T-helper 17 cell (primary cell): Measurements from ENCODE around the gene BAX. TPM values are rescaled to one million over a fixed set of nuclear protein-coding genes. Genes with fewer than 3 reads are reported as not detected.

Experiments used
- ATAC-seq: fragments of 150-1000 bp; cut with Tn5 transposase; 2 replicates; pipeline ENCODE4 v1.10.0; 2021; ENCODE audit warnings: mild to moderate bottlenecking, moderate library complexity
- DNase-seq, 3 donors: peaks; one replicate each; pipeline versions ENCODE4 v3.0.0 to v3.0.0-alpha.2; 2020 to 2021
- H3K9me3 ChIP-seq: one replicate; pipeline ENCODE4 v1.7.0; 2013; ENCODE audit warnings: low read length, mild to moderate bottlenecking; ENCODE audit not compliant: control insufficient read depth, poor library complexity, severe bottlenecking
- H3K27ac Mint-ChIP-seq: one replicate; pipeline ENCODE4 v1.8.0; 2022; ENCODE audit warnings: mild to moderate bottlenecking, moderate library complexity, mixed read lengths
- H3K27me3 Mint-ChIP-seq: one replicate; pipeline ENCODE4 v1.8.0; 2022; ENCODE audit warnings: mixed read lengths
- H3K36me3 Mint-ChIP-seq: one replicate; pipeline ENCODE4 v1.8.0; 2022; ENCODE audit warnings: low read depth, mixed read lengths
- H3K4me1 Mint-ChIP-seq: one replicate; pipeline ENCODE4 v1.8.0; 2022; ENCODE audit warnings: mild to moderate bottlenecking, mixed read lengths
- H3K4me3 Mint-ChIP-seq: one replicate; pipeline ENCODE4 v1.8.0; 2022; ENCODE audit warnings: mild to moderate bottlenecking, moderate library complexity, mixed read lengths
- total RNA-seq, 4 donors: library from RNA in 2 of 4; stranded (reverse) in 2 of 4; gene quantifications; one replicate each; pipeline ENCODE4 v1.2.3 and lab custom pipeline; 2022 to 2026

The BAX gene
- total RNA-seq, 2 donors from 2014 or later = 89.2 to 104 TPM

DNA sequence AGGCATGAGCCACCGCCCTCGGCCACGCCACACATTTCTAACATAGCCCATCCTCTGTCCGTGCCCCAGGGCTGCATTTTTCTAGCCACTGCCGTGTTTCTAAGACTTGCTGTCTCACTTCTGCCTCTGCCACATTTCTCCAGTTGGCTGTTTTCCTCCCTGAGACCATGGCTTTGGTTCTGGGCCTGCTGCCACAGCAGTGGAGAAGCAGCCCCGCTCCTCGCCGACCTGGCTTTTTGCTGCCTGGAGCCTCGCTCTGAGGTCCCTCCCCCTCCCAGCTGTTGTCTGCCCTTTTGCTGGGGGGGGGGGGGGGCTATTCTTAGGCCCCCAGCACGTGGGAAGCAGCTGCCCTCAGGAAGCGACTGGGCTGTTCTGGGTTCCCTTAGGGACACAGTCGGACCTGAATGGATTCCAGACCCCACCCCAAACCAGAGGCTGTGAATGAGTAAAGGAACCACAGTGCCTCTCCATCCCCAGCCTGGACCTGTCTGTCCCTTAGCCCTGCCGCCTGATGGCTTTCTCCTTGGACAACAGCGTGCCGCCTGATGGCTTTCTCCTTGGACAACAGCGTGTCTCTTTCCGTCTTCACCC, 35.1 kb downstream of the BAX start:
- H3K4me1 Mint-ChIP-seq = peaks cover 36% of the 10 kb centered on the region
- no peaks in the 10 kb centered on the region for H3K9me3 ChIP-seq
- H3K36me3 Mint-ChIP-seq = peaks cover 4% of the 10 kb centered on the region
- DNase-seq (no peak), ATAC-seq (no peak)
- peak overlapping the region; percentile 66 for H3K4me3 Mint-ChIP-seq
- no peaks in the 10 kb centered on the region for H3K27me3 Mint-ChIP-seq
- peak overlapping the region; percentile 19 for H3K27ac Mint-ChIP-seq

DNA sequence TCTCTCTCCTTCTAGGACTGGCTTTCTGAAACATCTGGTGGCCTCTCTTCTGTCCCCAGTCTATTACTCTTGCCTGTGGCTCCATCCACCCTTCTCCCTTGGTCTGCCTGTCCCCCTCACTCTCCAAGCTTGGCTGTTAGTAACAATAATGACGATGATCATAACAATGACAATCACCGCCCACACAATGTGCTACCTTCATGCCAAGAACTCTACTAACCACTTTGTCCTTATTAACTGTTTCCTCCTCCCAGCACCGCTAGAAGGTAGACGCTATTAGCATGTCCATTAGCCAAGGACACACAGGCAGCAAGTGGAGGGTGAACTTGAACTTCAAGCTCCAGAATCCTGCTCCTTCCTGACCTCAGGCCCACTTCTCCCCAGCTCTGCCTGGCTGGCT, 35.7 kb downstream of the BAX start:
- no peak for DNase-seq
- no peaks in the 10 kb centered on the region for H3K9me3 ChIP-seq
- H3K4me1 Mint-ChIP-seq = peaks cover 41% of the 10 kb centered on the region
- H3K27me3 Mint-ChIP-seq = no peaks in the 10 kb centered on the region
- H3K36me3 Mint-ChIP-seq = peaks cover 4% of the 10 kb centered on the region
- peak overlapping the region; percentile 66 for H3K4me3 Mint-ChIP-seq
- peak overlapping the region; percentile 19 for H3K27ac Mint-ChIP-seq
- ATAC-seq = no peak

DNA sequence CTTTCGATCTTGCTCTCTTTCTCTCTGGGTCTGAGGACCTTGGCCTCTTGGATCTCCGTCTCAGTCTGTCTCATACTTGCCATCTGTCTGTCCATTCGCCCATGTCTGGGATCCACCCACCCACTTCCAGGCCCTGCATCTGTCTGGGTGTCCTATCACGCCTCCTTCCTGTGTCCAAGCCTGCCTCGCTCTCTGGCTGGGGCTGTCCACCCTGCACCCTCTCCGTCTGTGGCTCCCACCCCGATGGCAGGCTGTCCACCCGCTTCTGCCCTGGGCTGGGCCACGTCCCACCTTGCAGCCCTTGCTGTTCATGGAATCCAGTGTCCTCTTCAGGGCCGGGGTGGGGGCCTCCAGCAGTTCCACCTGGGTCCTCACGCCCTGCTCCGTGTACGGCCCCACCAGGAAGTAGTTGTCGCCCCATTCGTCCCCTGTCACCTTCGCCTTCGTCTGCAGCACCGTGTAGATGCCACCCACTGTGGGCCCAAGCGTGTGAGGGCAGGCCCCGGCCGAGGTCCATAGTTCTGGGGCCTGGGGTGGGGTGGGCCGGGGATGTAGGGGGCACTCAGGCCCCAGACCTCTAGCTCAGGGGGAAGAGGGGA, 36.4 kb downstream of the BAX start:
- Mint-ChIP-seq H3K36me3 (peaks cover 4% of the 10 kb centered on the region), H3K27me3 (no peaks in the 10 kb centered on the region), H3K4me3 (peak overlapping the region; percentile 12), H3K4me1 (peaks cover 41% of the 10 kb centered on the region), H3K27ac (peak overlapping the region; percentile 29)
- DNase-seq (no peak), ATAC-seq (no peak)
- H3K9me3 ChIP-seq = no peaks in the 10 kb centered on the region

DNA sequence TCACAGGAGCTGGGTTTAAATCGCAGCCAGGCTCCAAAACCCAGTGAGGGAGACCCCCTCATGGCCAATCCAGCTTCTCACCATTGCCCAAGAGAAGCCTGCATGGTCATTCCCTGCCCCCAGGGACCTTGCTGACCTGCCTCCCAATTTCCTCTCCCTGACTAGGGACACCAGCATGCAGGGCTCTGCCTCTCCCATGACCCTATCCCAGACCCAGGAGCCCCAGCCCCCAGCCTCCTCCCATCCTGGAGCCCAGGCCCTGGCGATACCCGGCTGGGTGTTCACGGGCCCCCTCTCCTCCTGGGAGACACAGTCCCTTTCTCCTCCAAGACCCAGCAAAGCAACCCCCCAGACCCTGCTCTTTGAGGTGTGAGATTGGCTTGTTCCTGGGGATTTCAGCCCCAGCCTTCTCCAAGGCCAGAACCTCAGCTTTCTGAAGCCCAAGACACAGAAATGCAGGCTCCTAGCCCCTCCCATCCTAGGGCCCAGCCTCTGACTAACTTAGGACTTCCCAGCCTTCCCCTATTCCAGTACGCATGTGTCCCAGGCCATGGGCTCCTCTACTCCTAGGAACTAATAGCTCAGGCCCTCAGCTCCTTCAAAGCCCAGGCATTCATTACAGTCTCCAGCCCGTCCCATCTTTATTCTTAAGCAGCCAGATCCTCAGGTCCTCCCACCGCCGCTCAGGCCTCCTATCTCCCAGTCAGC, 37.4 kb downstream of the BAX start:
- Mint-ChIP-seq H3K36me3 (peaks cover 4% of the 10 kb centered on the region), H3K27ac (peak overlapping the region; percentile 96), H3K27me3 (no peaks in the 10 kb centered on the region), H3K4me3 (peak overlapping the region; percentile 98), H3K4me1 (peaks cover 42% of the 10 kb centered on the region)
- DNase-seq (no peak), ATAC-seq (no peak)
- H3K9me3 ChIP-seq = no peaks in the 10 kb centered on the region

DNA sequence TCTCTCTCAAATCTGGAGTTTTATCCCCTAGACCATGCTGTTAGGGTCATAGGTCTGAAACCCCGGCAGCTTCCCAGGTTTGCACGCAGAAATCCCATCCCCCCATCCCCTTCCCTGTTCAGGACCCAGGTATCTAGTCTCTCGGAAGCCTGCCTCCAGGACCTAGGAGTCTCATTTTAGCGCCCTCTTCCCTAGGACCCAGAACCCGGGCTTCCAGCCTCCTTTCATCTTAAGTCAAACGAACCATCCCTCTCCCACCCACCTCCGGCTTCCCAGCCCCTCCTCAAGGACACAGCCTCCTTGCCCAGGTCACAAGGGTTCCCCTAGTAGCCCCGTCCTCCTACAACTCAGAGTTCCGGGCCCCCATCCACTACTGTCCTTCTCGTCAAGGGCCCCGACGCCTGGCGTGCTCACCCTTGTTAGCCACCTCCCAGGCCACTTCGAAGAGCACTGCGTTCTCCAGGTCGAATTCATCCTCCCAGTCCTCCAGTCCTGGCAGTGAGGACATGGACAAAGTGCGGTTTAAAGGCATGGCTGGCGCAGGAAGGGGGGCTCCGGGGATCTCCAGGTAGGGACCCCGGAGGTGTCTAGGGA, 38.0 kb downstream of the BAX start:
- ATAC-seq = no peak
- Mint-ChIP-seq H3K4me3 (peak overlapping the region; percentile 98), H3K4me1 (peaks cover 42% of the 10 kb centered on the region), H3K27me3 (no peaks in the 10 kb centered on the region), H3K36me3 (peaks cover 4% of the 10 kb centered on the region), H3K27ac (peak overlapping the region; percentile 96)
- no peaks in the 10 kb centered on the region for H3K9me3 ChIP-seq
- no peak for DNase-seq

- H3K4me1 Mint-ChIP-seq = peaks cover 41% of the 10 kb centered on the region
- peaks cover 4% of the 10 kb centered on the region for H3K36me3 Mint-ChIP-seq
- ATAC-seq (peak; percentile 93), DNase-seq (peak; percentile 99)
- H3K9me3 ChIP-seq = no peaks in the 10 kb centered on the region
- H3K27ac Mint-ChIP-seq = peak within 1 kb of the TSS; percentile 96
- peak within 1 kb of the TSS; percentile 98 for H3K4me3 Mint-ChIP-seq
- no peaks in the 10 kb centered on the region for H3K27me3 Mint-ChIP-seq
Measured at GRCh38 chr19:48993175-48994034, 38.7 kb downstream of the BAX start, which contains the start of the genes GYS1 and RUVBL2. TSS of gene GYS1 (minus strand) at chr19:48993309. CDS start at chr19:48993112, 197 bp downstream. TSS of gene RUVBL2 (plus strand) at chr19:48993887. CDS start at chr19:48993912, 25 bp downstream.

- H3K27me3 Mint-ChIP-seq = no peaks in the 10 kb centered on the region
- ATAC-seq = no peak
- DNase-seq = no peak
- peaks cover under 1% of the 10 kb centered on the region for H3K36me3 Mint-ChIP-seq
- no peaks in the 10 kb centered on the region for H3K9me3 ChIP-seq
- H3K4me3 Mint-ChIP-seq = peak overlapping the region; percentile 98
- H3K27ac Mint-ChIP-seq = peak overlapping the region; percentile 96
- H3K4me1 Mint-ChIP-seq = peaks cover 38% of the 10 kb centered on the region
Measured at GRCh38 chr19:48994035-48994386, 39.3 kb downstream of the BAX start.

DNA sequence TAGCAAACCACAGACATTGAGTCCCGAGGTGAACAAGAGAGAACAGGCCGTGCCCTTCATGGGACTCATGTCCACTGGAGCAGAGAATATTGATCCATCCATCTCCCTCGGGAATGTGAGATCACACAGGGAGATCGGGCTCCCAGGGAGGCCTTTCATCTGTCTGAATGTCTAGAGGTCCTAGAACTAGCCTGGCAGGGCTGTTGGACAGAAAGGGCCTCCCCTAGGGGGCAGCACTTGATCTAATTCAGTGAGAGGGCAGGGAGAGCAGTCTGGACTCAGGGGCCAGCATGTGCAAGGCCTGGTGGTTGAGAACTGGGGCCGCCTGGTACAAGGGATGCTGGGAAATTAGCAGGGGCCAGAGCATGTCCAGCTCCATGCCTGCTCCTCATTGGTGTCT, 43.3 kb downstream of the BAX start:
- Mint-ChIP-seq H3K36me3 (no peaks in the 10 kb centered on the region), H3K27me3 (no peaks in the 10 kb centered on the region), H3K4me3 (no peak overlapping the region), H3K27ac (no peak overlapping the region), H3K4me1 (peaks cover 24% of the 10 kb centered on the region)
- DNase-seq (no peak), ATAC-seq (no peak)
- H3K9me3 ChIP-seq = no peaks in the 10 kb centered on the region

- Mint-ChIP-seq H3K36me3 (no peaks in the 10 kb centered on the region), H3K4me1 (peaks cover 17% of the 10 kb centered on the region), H3K27ac (no peak overlapping the region), H3K27me3 (no peaks in the 10 kb centered on the region), H3K4me3 (no peak overlapping the region)
- peak; percentile 50 to 69 (median 53) for DNase-seq
- H3K9me3 ChIP-seq = no peaks in the 10 kb centered on the region
- ATAC-seq = peak; percentile 96
Measured at GRCh38 chr19:48999481-49000325, 45.0 kb downstream of the BAX start.

DNA sequence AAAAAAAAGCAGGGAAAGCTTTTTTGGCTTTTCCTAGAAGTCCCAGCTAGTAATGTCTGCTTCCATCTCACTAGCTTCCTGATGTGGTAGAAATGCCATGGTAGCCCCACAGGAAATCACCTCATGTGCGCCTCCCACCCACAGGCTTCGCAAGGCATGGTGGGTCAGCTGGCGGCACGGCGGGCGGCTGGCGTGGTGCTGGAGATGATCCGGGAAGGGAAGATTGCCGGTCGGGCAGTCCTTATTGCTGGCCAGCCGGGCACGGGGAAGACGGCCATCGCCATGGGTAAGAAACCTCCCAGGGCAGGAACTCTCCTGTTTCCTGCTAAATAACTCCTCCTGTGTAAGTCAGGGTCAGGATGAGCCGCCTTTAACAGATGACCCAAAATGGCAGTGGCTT, 49.5 kb downstream of the BAX start:
- Mint-ChIP-seq H3K27ac (no peak overlapping the region), H3K36me3 (no peaks in the 10 kb centered on the region), H3K4me1 (peaks cover 5% of the 10 kb centered on the region), H3K27me3 (no peaks in the 10 kb centered on the region), H3K4me3 (no peak overlapping the region)
- no peak for ATAC-seq
- no peak for DNase-seq
- no peaks in the 10 kb centered on the region for H3K9me3 ChIP-seq

DNA sequence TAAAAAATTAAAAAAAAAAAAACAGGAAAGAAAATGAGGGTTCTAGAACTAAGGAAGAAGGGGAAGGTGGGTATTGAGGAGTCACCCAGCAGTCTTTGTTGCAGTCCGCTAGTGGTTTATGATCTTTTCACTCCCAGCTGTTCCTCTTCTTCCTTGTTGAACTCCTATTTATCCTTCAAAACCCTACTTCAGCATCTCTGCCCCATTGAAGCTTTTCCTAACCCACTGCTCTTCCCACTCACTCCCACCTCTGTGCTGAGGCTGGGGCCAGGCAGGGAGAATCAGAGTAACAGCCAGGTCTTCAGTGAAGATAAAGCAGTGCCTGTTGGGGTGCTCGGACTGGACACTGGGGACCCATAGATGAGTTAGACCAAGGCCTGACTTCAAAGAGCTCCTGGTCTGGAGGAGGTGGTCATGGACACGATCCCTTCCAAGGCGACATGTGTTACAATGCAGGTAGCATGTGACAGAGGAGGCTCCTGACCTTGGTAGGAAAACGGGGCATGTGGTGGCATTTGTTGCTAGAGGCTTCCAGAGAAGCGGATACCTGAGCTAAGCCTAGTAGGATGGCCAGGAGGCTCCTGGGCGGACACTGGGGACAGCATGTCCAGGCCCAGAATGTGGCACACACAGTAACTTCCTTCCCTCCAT, 50.4 kb downstream of the BAX start:
- H3K36me3 Mint-ChIP-seq = no peaks in the 10 kb centered on the region
- no peaks in the 10 kb centered on the region for H3K9me3 ChIP-seq
- H3K4me1 Mint-ChIP-seq = no peaks in the 10 kb centered on the region
- H3K4me3 Mint-ChIP-seq = no peak overlapping the region
- no peak overlapping the region for H3K27ac Mint-ChIP-seq
- no peaks in the 10 kb centered on the region for H3K27me3 Mint-ChIP-seq
- DNase-seq (no peak), ATAC-seq (no peak)

GRCh38 chr19:49006905-49007304, 52.2 kb downstream of the BAX start:
- no peak for DNase-seq
- no peak for ATAC-seq
- Mint-ChIP-seq H3K36me3 (peaks cover 2% of the 10 kb centered on the region), H3K27ac (no peak overlapping the region), H3K27me3 (no peaks in the 10 kb centered on the region), H3K4me3 (no peak overlapping the region), H3K4me1 (no peaks in the 10 kb centered on the region)
- H3K9me3 ChIP-seq = no peaks in the 10 kb centered on the region
